ENCODE data around the gene ALG3. TPM values are rescaled to one million over a fixed set of nuclear protein-coding genes. Genes with fewer than 3 reads are reported as not detected.

Gene ALG3
- total RNA-seq, 3 donors from 2014 or later (not counting 1 experiment from before 2014, with no cell fraction given) = 18.4 to 21.8 (median 20.4) TPM

GRCh38 chr3:184277366-184277765, 28.6 kb upstream of the ALG3 start:
- no peaks in the 10 kb centered on the region for H3K4me1 ChIP-seq (ENCODE audit: control insufficient read depth, insufficient read depth, low read length)
- peaks cover 19% of the 10 kb centered on the region for H3K27me3 ChIP-seq (ENCODE audit: control insufficient read depth, insufficient read depth, low read length)
- no peak overlapping the region for H3K27ac ChIP-seq (ENCODE audit: low read length)
- ATAC-seq (no peak), DNase-seq (no peak)
- no peak for TF ChIP-seq CTCF (IDR thresholded peaks at IDR 0.05)
- no peaks in the 10 kb centered on the region for H3K36me3 ChIP-seq (ENCODE audit: control insufficient read depth, insufficient read depth, low read length)
- intact Hi-C loops (cut with micrococcal nuclease) = no loop called here
- Mint-ChIP-seq H3K4me1 (peaks cover 0 to 6% of the 10 kb centered on the region in 2 donors), H3K9me3 (no peaks in the 10 kb centered on the region), H3K27me3 (ENCODE audit: low read depth in 2 of 2) (peaks cover 38 to 56% of the 10 kb centered on the region in 2 donors), H3K36me3 (no peaks in the 10 kb centered on the region), H3K27ac (no peak overlapping the region), H3K4me3 (no peak overlapping the region)
- H3K9me3 ChIP-seq (ENCODE audit: control insufficient read depth, insufficient read depth, low read length) = no peaks in the 10 kb centered on the region
- H3K4me3 ChIP-seq (ENCODE audit: low read length) = no peak overlapping the region
- WGBS (ENCODE audit: insufficient coverage) = 94% methylated on average over 6 of the region's 6 CpGs

- TF ChIP-seq CTCF (IDR thresholded peaks at IDR 0.05) = no peak
- Mint-ChIP-seq H3K4me3 (no peak within 1 kb of the TSS), H3K9me3 (no peaks in the 10 kb centered on the region), H3K36me3 (no peaks in the 10 kb centered on the region), H3K27ac (no peak within 1 kb of the TSS), H3K27me3 (ENCODE audit: low read depth in 2 of 2) (peaks cover 38 to 61% of the 10 kb centered on the region in 2 donors), H3K4me1 (peaks cover 0 to 6% of the 10 kb centered on the region in 2 donors)
- intact Hi-C loops (cut with micrococcal nuclease) = no loop called here
- H3K9me3 ChIP-seq (ENCODE audit: control insufficient read depth, insufficient read depth, low read length) = no peaks in the 10 kb centered on the region
- ATAC-seq (no peak), DNase-seq (no peak)
- peaks cover 19% of the 10 kb centered on the region for H3K27me3 ChIP-seq (ENCODE audit: control insufficient read depth, insufficient read depth, low read length)
- H3K36me3 ChIP-seq (ENCODE audit: control insufficient read depth, insufficient read depth, low read length) = no peaks in the 10 kb centered on the region
- H3K27ac ChIP-seq (ENCODE audit: low read length) = no peak within 1 kb of the TSS
- no peaks in the 10 kb centered on the region for H3K4me1 ChIP-seq (ENCODE audit: control insufficient read depth, insufficient read depth, low read length)
- WGBS (ENCODE audit: insufficient coverage) = 18% methylated on average over 62 of the region's 65 CpGs
- H3K4me3 ChIP-seq (ENCODE audit: low read length) = no peak within 1 kb of the TSS
Observed at GRCh38 chr3:184275961-184276910, 27.5 kb upstream of the ALG3 start, which contains the start of gene ECE2. ECE2 (plus strand) TSS chr3:184276022; CDS start chr3:184276154, 132 bp downstream.

- Mint-ChIP-seq H3K27me3 (ENCODE audit: low read depth in 2 of 2) (peaks cover 41 to 64% of the 10 kb centered on the region in 2 donors), H3K36me3 (no peaks in the 10 kb centered on the region)
Observed at GRCh38 chr3:184275381-184275701, 26.6 kb upstream of the ALG3 start.

More at GRCh38 chr3:184275381-184275701, 26.6 kb upstream of the ALG3 start:
- Mint-ChIP-seq H3K4me1 (peaks cover 0 to 6% of the 10 kb centered on the region in 2 donors), H3K9me3 (no peaks in the 10 kb centered on the region), H3K27ac (no peak overlapping the region), H3K4me3 (no peak overlapping the region)
- Histone ChIP-seq H3K4me3 (ENCODE audit: low read length) (no peak overlapping the region), H3K4me1 (ENCODE audit: control insufficient read depth, insufficient read depth, low read length) (no peaks in the 10 kb centered on the region), H3K27ac (ENCODE audit: low read length) (no peak overlapping the region), H3K36me3 (ENCODE audit: control insufficient read depth, insufficient read depth, low read length) (no peaks in the 10 kb centered on the region), H3K9me3 (ENCODE audit: control insufficient read depth, insufficient read depth, low read length) (no peaks in the 10 kb centered on the region), H3K27me3 (ENCODE audit: control insufficient read depth, insufficient read depth, low read length) (peaks cover 19% of the 10 kb centered on the region)
- 78% methylated on average over 12 of the region's 12 CpGs for WGBS (ENCODE audit: insufficient coverage)
- DNase-seq (no peak), ATAC-seq (no peak)
- TF ChIP-seq CTCF (IDR thresholded peaks at IDR 0.05) = no peak
- intact Hi-C loops (cut with micrococcal nuclease) = no loop called here
